ENCODE results near the gene RPP30. TPM values are rescaled to one million over a fixed set of nuclear protein-coding genes. Genes with fewer than 3 reads are reported as not detected.

The RPP30 gene
- total RNA-seq, 1 donor from 2014 or later = 24.7 TPM

DNA sequence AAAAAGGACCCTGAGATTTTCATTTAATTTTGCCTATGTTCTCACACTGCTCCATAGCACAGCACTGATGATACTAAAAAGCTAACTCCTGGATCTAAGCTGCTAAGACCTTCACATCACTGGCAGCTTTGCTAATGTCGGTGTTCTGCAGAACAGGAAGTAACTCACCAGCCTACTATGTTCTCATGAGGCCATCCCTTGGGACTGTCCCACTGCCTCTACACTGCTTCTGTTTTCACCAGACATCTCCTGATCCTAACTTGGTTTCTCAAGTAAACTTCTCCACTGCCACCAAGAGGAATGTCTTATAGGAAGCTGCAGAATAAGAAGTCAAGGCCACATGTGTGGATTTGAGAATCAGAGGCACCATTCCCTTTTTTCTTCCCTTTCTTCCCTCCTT lies 29.0 kb upstream of the RPP30 start:
- DNase-seq (ENCODE audit: low spot score) = no peak
- no peaks in the 10 kb centered on the region for H3K36me3 Mint-ChIP-seq (ENCODE audit: low read depth)
- H3K9me3 Mint-ChIP-seq (ENCODE audit: low read depth) = peaks cover 2% of the 10 kb centered on the region
- H3K4me3 Mint-ChIP-seq (ENCODE audit: unreplicated experiment) = no peak overlapping the region
- H3K27ac Mint-ChIP-seq (ENCODE audit: unreplicated experiment) = no peak overlapping the region
- TF ChIP-seq, protein P1, sequence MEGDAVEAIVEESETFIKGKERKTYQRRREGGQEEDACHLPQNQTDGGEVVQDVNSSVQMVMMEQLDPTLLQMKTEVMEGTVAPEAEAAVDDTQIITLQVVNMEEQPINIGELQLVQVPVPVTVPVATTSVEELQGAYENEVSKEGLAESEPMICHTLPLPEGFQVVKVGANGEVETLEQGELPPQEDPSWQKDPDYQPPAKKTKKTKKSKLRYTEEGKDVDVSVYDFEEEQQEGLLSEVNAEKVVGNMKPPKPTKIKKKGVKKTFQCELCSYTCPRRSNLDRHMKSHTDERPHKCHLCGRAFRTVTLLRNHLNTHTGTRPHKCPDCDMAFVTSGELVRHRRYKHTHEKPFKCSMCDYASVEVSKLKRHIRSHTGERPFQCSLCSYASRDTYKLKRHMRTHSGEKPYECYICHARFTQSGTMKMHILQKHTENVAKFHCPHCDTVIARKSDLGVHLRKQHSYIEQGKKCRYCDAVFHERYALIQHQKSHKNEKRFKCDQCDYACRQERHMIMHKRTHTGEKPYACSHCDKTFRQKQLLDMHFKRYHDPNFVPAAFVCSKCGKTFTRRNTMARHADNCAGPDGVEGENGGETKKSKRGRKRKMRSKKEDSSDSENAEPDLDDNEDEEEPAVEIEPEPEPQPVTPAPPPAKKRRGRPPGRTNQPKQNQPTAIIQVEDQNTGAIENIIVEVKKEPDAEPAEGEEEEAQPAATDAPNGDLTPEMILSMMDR (IDR thresholded peaks at IDR 0.05) = no peak
- no peaks in the 10 kb centered on the region for H3K4me1 Mint-ChIP-seq (ENCODE audit: low read depth)
- peaks cover 16% of the 10 kb centered on the region for H3K27me3 Mint-ChIP-seq (ENCODE audit: low read depth)

DNA sequence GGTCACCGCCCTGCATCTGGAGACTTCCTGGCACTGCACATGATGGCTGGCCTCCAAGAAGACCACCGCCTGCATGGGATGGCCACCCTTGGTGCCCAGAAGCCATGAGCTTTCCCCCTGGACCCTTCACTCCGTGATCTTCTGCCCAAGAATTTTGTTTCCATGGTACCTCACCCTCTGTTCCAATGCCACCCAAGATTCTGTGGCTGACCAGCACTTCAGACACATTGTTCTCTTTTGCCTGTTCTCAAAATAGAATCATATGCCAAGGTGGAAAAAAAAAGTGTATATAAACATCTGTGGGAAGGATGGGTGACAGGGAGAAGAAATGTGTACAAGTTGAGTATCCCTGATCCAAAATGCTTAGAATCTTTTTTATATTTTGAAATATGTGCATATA lies 26.0 kb upstream of the RPP30 start:
- Mint-ChIP-seq H3K36me3 (ENCODE audit: low read depth) (peaks cover 2% of the 10 kb centered on the region), H3K4me3 (ENCODE audit: unreplicated experiment) (no peak overlapping the region), H3K4me1 (ENCODE audit: low read depth) (no peaks in the 10 kb centered on the region), H3K27ac (ENCODE audit: unreplicated experiment) (no peak overlapping the region), H3K27me3 (ENCODE audit: low read depth) (peaks cover 3% of the 10 kb centered on the region), H3K9me3 (ENCODE audit: low read depth) (peaks cover 6% of the 10 kb centered on the region)
- TF ChIP-seq, protein P1 (IDR thresholded peaks at IDR 0.05) = no peak
- DNase-seq (ENCODE audit: low spot score) = no peak

DNA sequence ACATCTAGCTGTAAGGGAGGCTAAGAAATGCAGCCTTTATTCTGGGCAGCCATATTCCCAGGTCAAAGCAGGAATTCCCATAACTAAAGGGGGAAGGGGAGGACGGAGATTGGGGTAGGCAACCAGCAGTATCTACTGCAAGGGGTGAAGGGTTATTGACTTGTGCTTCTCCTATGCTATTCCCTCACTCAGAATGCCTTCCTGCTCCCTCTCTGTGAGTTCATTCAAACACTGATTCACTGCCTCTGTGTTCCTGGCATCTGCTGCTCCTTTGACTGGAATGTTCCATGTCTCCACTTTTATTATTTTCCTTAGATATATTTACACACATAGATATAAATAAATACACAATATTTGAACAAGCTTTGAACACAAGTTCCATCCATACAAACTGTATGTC lies 25.0 kb upstream of the RPP30 start:
- Mint-ChIP-seq H3K36me3 (ENCODE audit: low read depth) (peaks cover 4% of the 10 kb centered on the region), H3K9me3 (ENCODE audit: low read depth) (peaks cover 12% of the 10 kb centered on the region), H3K27ac (ENCODE audit: unreplicated experiment) (no peak overlapping the region), H3K4me1 (ENCODE audit: low read depth) (no peaks in the 10 kb centered on the region), H3K27me3 (ENCODE audit: low read depth) (peaks cover 3% of the 10 kb centered on the region), H3K4me3 (ENCODE audit: unreplicated experiment) (no peak overlapping the region)
- TF ChIP-seq, protein P1 (IDR thresholded peaks at IDR 0.05) = no peak
- DNase-seq (ENCODE audit: low spot score) = no peak

DNA sequence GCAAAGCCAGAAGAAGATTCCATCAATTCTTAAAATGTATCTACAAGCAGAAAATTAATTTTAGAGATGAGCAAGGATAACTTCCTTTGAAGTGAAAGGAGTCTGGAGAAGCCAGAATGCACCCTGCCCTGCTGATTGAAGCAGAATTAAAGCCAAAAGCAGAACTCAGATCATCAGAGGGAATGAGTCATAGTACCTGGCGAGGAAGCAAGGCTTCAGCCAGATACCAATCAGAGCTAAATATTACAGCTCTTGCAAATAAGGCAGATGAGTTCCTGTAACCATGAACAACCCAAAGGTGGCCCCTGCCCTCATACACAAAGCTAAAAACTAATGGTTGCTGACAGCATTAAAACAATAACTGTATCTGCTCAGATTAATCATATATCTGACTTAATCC lies 24.3 kb upstream of the RPP30 start:
- no peak overlapping the region for H3K27ac Mint-ChIP-seq (ENCODE audit: unreplicated experiment)
- no peak overlapping the region for H3K4me3 Mint-ChIP-seq (ENCODE audit: unreplicated experiment)
- peaks cover 15% of the 10 kb centered on the region for H3K9me3 Mint-ChIP-seq (ENCODE audit: low read depth)
- H3K27me3 Mint-ChIP-seq (ENCODE audit: low read depth) = peaks cover 3% of the 10 kb centered on the region
- H3K36me3 Mint-ChIP-seq (ENCODE audit: low read depth) = peaks cover 6% of the 10 kb centered on the region
- DNase-seq (ENCODE audit: low spot score) = no peak
- H3K4me1 Mint-ChIP-seq (ENCODE audit: low read depth) = no peaks in the 10 kb centered on the region
- TF ChIP-seq, protein P1 (IDR thresholded peaks at IDR 0.05) = no peak

DNA sequence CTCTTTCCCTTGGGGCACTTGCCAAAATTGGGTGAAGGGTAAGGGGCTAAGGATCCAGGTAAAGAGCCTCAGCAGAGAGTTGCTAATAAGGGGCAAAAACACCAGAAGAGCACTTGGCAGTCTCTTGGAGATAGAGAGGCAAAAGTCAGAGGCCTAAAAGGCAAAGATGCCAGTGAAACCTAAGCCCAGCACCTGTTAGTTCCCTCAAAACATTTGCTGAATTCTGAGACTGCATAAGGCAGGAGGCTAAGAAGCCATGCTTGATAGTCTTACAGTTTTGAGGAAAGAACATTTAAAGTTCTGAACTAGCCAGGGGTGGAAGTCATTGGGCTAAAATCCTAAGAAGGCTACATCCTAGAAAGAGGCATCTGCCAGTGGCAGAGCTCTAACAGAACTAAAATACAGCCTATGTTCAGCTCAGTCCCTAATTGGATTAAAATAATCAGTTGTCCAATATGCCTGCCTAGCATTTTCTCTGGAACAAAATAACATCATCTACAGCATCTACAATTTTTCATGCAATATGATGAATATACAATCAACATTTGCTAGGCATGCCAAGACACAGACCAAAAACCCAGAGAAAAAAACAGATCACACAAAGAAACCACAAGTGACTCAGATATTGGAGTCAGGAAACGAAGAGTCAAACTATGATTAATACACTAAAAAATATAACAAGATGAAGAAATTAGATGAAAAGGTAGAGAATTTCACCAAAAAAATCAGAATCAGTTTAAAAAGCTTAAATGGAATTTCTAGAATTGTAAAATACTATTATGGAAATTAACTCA lies 21.6 kb upstream of the RPP30 start:
- Mint-ChIP-seq H3K27ac (ENCODE audit: unreplicated experiment) (no peak overlapping the region), H3K27me3 (ENCODE audit: low read depth) (peaks cover 5% of the 10 kb centered on the region), H3K36me3 (ENCODE audit: low read depth) (peaks cover 6% of the 10 kb centered on the region), H3K9me3 (ENCODE audit: low read depth) (peaks cover 15% of the 10 kb centered on the region), H3K4me3 (ENCODE audit: unreplicated experiment) (no peak overlapping the region), H3K4me1 (ENCODE audit: low read depth) (no peaks in the 10 kb centered on the region)
- DNase-seq (ENCODE audit: low spot score) = no peak
- TF ChIP-seq, protein P1 (IDR thresholded peaks at IDR 0.05) = no peak
